IPS DF 6.9 (cell line): ENCODE measurements around the gene PI16.

Source experiments
- DNase-seq: peaks from one replicate; pipeline ENCODE4 v3.0.0-alpha.2; 2013; ENCODE audit warnings: low read depth, low spot score
- H3K27ac ChIP-seq: one replicate; pipeline ENCODE4 v1.5.1; 2013; ENCODE audit warnings: low read length, control low read depth
- H3K27me3 ChIP-seq: 2 replicates; pipeline ENCODE4 v1.6.1; 2013; ENCODE audit warnings: mild to moderate bottlenecking, low read length; ENCODE audit not compliant: control insufficient read depth, insufficient read depth
- H3K36me3 ChIP-seq: 2 replicates; pipeline ENCODE4 v1.6.1; 2013; ENCODE audit warnings: low read length; ENCODE audit not compliant: control insufficient read depth, insufficient read depth
- H3K4me1 ChIP-seq: 2 replicates; pipeline ENCODE4 v1.6.1; 2013; ENCODE audit warnings: low read length; ENCODE audit not compliant: control insufficient read depth, insufficient read depth
- H3K4me3 ChIP-seq: 2 replicates; pipeline ENCODE4 v1.5.1; 2013; ENCODE audit warnings: mild to moderate bottlenecking, low read length
- H3K9me3 ChIP-seq: 2 replicates; pipeline ENCODE4 v1.6.1; 2013; ENCODE audit warnings: low read length, inconsistent platforms; ENCODE audit not compliant: control insufficient read depth, insufficient read depth
- WGBS: extraction: QIAGEN DNeasy Blood & Tissue Kit; methylation state at CpG from one replicate; pipeline ENCODE4 v1.1.7; 2013; ENCODE audit warnings: mixed read lengths, missing lambda C conversion rate; ENCODE audit not compliant: insufficient read length, insufficient coverage; 5-methylcytosine and 5-hydroxymethylcytosine counted together

PI16 gene

GRCh38 chr6:36916126-36916525 lies 38.4 kb upstream of the PI16 start:
- no peaks in the 10 kb centered on the region for H3K27me3 ChIP-seq
- no peaks in the 10 kb centered on the region for H3K36me3 ChIP-seq
- no peak overlapping the region for H3K4me3 ChIP-seq
- no peak overlapping the region for H3K27ac ChIP-seq
- DNase-seq = no peak
- H3K9me3 ChIP-seq = no peaks in the 10 kb centered on the region
- no CpG with 5 or more reads among the region's 2 CpGs for WGBS
- no peaks in the 10 kb centered on the region for H3K4me1 ChIP-seq

- Histone ChIP-seq H3K4me1 (no peaks in the 10 kb centered on the region), H3K36me3 (no peaks in the 10 kb centered on the region), H3K27me3 (no peaks in the 10 kb centered on the region), H3K27ac (no peak overlapping the region), H3K4me3 (no peak overlapping the region), H3K9me3 (no peaks in the 10 kb centered on the region)
- no peak for DNase-seq
- whole genome bisulfite sequencing = no CpG with 5 or more reads among the region's 10 CpGs
These were observed 36.9 kb upstream of the PI16 start for GRCh38 chr6:36917541-36918193.

- no peaks in the 10 kb centered on the region for H3K27me3 ChIP-seq
- peaks cover 2% of the 10 kb centered on the region; the same call in 1 of the 2 replicates for H3K36me3 ChIP-seq
- no peaks in the 10 kb centered on the region for H3K4me1 ChIP-seq
- WGBS = no CpG with 5 or more reads among the region's 4 CpGs
- H3K4me3 ChIP-seq = no peak overlapping the region
- H3K27ac ChIP-seq = no peak overlapping the region
- no peak for DNase-seq
- H3K9me3 ChIP-seq = peaks cover 1% of the 10 kb centered on the region; the same call in 1 of the 2 replicates
These were observed 34.5 kb upstream of the PI16 start for GRCh38 chr6:36920049-36920448.

- Histone ChIP-seq H3K4me3 (no peak overlapping the region), H3K27ac (no peak overlapping the region), H3K9me3 (peaks cover 1% of the 10 kb centered on the region; the same call in 1 of the 2 replicates), H3K27me3 (no peaks in the 10 kb centered on the region), H3K4me1 (no peaks in the 10 kb centered on the region), H3K36me3 (peaks cover 2% of the 10 kb centered on the region; the same call in 1 of the 2 replicates)
- WGBS = no CpG with 5 or more reads among the region's 5 CpGs
- DNase-seq = no peak
These were observed 34.0 kb upstream of the PI16 start for GRCh38 chr6:36920546-36920945.

- peaks cover 2% of the 10 kb centered on the region; the same call in 1 of the 2 replicates for H3K36me3 ChIP-seq
- no CpG with 5 or more reads among the region's 4 CpGs for WGBS
These were observed 30.4 kb upstream of the PI16 start for GRCh38 chr6:36924131-36924530.

GRCh38 chr6:36924778-36925374 lies 29.7 kb upstream of the PI16 start:
- Histone ChIP-seq H3K36me3 (peaks cover 2% of the 10 kb centered on the region; the same call in 1 of the 2 replicates), H3K4me1 (peaks cover 1% of the 10 kb centered on the region; the same call in 1 of the 2 replicates)
- WGBS = no CpG with 5 or more reads among the region's 5 CpGs

More at GRCh38 chr6:36924131-36924530, 30.4 kb upstream of the PI16 start:
- DNase-seq = no peak
- no peak overlapping the region for H3K4me3 ChIP-seq
- H3K27me3 ChIP-seq = no peaks in the 10 kb centered on the region
- H3K9me3 ChIP-seq = peaks cover 1% of the 10 kb centered on the region; the same call in 1 of the 2 replicates
- no peak overlapping the region for H3K27ac ChIP-seq
- peaks cover 1% of the 10 kb centered on the region; the same call in 1 of the 2 replicates for H3K4me1 ChIP-seq

GRCh38 chr6:36925809-36926208 lies 28.7 kb upstream of the PI16 start:
- no peak for DNase-seq
- Histone ChIP-seq H3K27me3 (no peaks in the 10 kb centered on the region), H3K36me3 (peaks cover 2% of the 10 kb centered on the region; the same call in 1 of the 2 replicates), H3K27ac (no peak overlapping the region), H3K4me3 (no peak overlapping the region), H3K4me1 (peaks cover 1% of the 10 kb centered on the region; the same call in 1 of the 2 replicates), H3K9me3 (peaks cover 1% of the 10 kb centered on the region; the same call in 1 of the 2 replicates)
- WGBS = no CpG with 5 or more reads among the region's 4 CpGs

More at GRCh38 chr6:36924778-36925374, 29.7 kb upstream of the PI16 start:
- no peak for DNase-seq
- Histone ChIP-seq H3K9me3 (peaks cover 1% of the 10 kb centered on the region; the same call in 1 of the 2 replicates), H3K27ac (no peak overlapping the region), H3K27me3 (no peaks in the 10 kb centered on the region), H3K4me3 (no peak overlapping the region)

GRCh38 chr6:36926708-36927513 lies 27.6 kb upstream of the PI16 start:
- no peaks in the 10 kb centered on the region for H3K27me3 ChIP-seq
- H3K9me3 ChIP-seq = peaks cover 1% of the 10 kb centered on the region; the same call in 1 of the 2 replicates
- H3K4me1 ChIP-seq = peaks cover 1% of the 10 kb centered on the region; the same call in 1 of the 2 replicates
- H3K27ac ChIP-seq = no peak overlapping the region
- peaks cover 2% of the 10 kb centered on the region; the same call in 1 of the 2 replicates for H3K36me3 ChIP-seq
- no CpG with 5 or more reads among the region's 10 CpGs for WGBS
- no peak overlapping the region for H3K4me3 ChIP-seq
- DNase-seq = no peak

GRCh38 chr6:36927691-36928546 lies 26.6 kb upstream of the PI16 start:
- Histone ChIP-seq H3K9me3 (peaks cover 1% of the 10 kb centered on the region; the same call in 1 of the 2 replicates), H3K4me3 (no peak overlapping the region), H3K4me1 (peaks cover 1% of the 10 kb centered on the region; the same call in 1 of the 2 replicates), H3K27ac (no peak overlapping the region), H3K36me3 (peaks cover 2% of the 10 kb centered on the region; the same call in 1 of the 2 replicates), H3K27me3 (no peaks in the 10 kb centered on the region)
- WGBS = no CpG with 5 or more reads among the region's 13 CpGs
- DNase-seq = no peak
